ENCODE data around the gene JPH2. TPM values are rescaled to one million over a fixed set of nuclear protein-coding genes. Genes with fewer than 3 reads are reported as not detected.
A peak's percentile ranks its signal among the peaks of the same experiment; 100 is the strongest.

JPH2 gene
- total RNA-seq, 1 donor from 2014 or later, result 14.2 TPM

- DNase-seq (ENCODE audit: extremely low spot score, unreplicated experiment), result no peak
- Mint-ChIP-seq H3K36me3 (ENCODE audit: unreplicated experiment) (no peaks in the 10 kb centered on the region), H3K27ac (ENCODE audit: unreplicated experiment) (peak overlapping the region; percentile 77), H3K9me3 (ENCODE audit: unreplicated experiment) (no peaks in the 10 kb centered on the region), H3K4me3 (ENCODE audit: unreplicated experiment) (peak overlapping the region; percentile 78), H3K27me3 (ENCODE audit: unreplicated experiment) (no peaks in the 10 kb centered on the region), H3K4me1 (ENCODE audit: unreplicated experiment) (peaks cover 57% of the 10 kb centered on the region)
- TF ChIP-seq CTCF (IDR thresholded peaks at IDR 0.05), result no peak
Observed at GRCh38 chr20:44187772-44188709, 1.1 kb upstream of the JPH2 start.

GRCh38 chr20:44186674-44187053 lies 324 bp downstream of the JPH2 start:
- Mint-ChIP-seq H3K27me3 (ENCODE audit: unreplicated experiment) (no peaks in the 10 kb centered on the region), H3K4me1 (ENCODE audit: unreplicated experiment) (peaks cover 70% of the 10 kb centered on the region), H3K4me3 (ENCODE audit: unreplicated experiment) (peak overlapping the region; percentile 78), H3K36me3 (ENCODE audit: unreplicated experiment) (no peaks in the 10 kb centered on the region), H3K27ac (ENCODE audit: unreplicated experiment) (peak overlapping the region; percentile 77), H3K9me3 (ENCODE audit: unreplicated experiment) (no peaks in the 10 kb centered on the region)
- TF ChIP-seq CTCF (IDR thresholded peaks at IDR 0.05), result no peak
- DNase-seq (ENCODE audit: extremely low spot score, unreplicated experiment), result no peak

- Mint-ChIP-seq H3K27ac (ENCODE audit: unreplicated experiment) (peak overlapping the region; percentile 77), H3K27me3 (ENCODE audit: unreplicated experiment) (no peaks in the 10 kb centered on the region), H3K4me3 (ENCODE audit: unreplicated experiment) (peak overlapping the region; percentile 78), H3K4me1 (ENCODE audit: unreplicated experiment) (peaks cover 75% of the 10 kb centered on the region), H3K9me3 (ENCODE audit: unreplicated experiment) (no peaks in the 10 kb centered on the region), H3K36me3 (ENCODE audit: unreplicated experiment) (no peaks in the 10 kb centered on the region)
- DNase-seq (ENCODE audit: extremely low spot score, unreplicated experiment), result no peak
- TF ChIP-seq CTCF (IDR thresholded peaks at IDR 0.05), result no peak
Observed at GRCh38 chr20:44186201-44186600, 787 bp downstream of the JPH2 start.

GRCh38 chr20:44185574-44185973 lies 1.4 kb downstream of the JPH2 start:
- Mint-ChIP-seq H3K27ac (ENCODE audit: unreplicated experiment) (no peak overlapping the region), H3K9me3 (ENCODE audit: unreplicated experiment) (no peaks in the 10 kb centered on the region), H3K27me3 (ENCODE audit: unreplicated experiment) (no peaks in the 10 kb centered on the region), H3K36me3 (ENCODE audit: unreplicated experiment) (no peaks in the 10 kb centered on the region), H3K4me1 (ENCODE audit: unreplicated experiment) (peaks cover 81% of the 10 kb centered on the region), H3K4me3 (ENCODE audit: unreplicated experiment) (peak overlapping the region; percentile 78)
- DNase-seq (ENCODE audit: extremely low spot score, unreplicated experiment), result no peak
- no peak for TF ChIP-seq CTCF (IDR thresholded peaks at IDR 0.05)

- no peak for TF ChIP-seq CTCF (IDR thresholded peaks at IDR 0.05)
- peaks cover 85% of the 10 kb centered on the region for H3K4me1 Mint-ChIP-seq (ENCODE audit: unreplicated experiment)
Observed at GRCh38 chr20:44183282-44183681, 3.7 kb downstream of the JPH2 start.

More at GRCh38 chr20:44183282-44183681, 3.7 kb downstream of the JPH2 start:
- Mint-ChIP-seq H3K36me3 (ENCODE audit: unreplicated experiment) (no peaks in the 10 kb centered on the region), H3K27me3 (ENCODE audit: unreplicated experiment) (no peaks in the 10 kb centered on the region), H3K4me3 (ENCODE audit: unreplicated experiment) (peak overlapping the region; percentile 24), H3K9me3 (ENCODE audit: unreplicated experiment) (no peaks in the 10 kb centered on the region), H3K27ac (ENCODE audit: unreplicated experiment) (peak overlapping the region; percentile 60)
- no peak for DNase-seq (ENCODE audit: extremely low spot score, unreplicated experiment)
